ENCODE results near the gene RPS16.
"Not testable (repeated sequence)": the region's sequence is repeated elsewhere in the genome, so short reads cannot be mapped to it uniquely, and the experiment has no call there.

The RPS16 gene

GRCh38 chr19:39435499-39436349, at the start of gene RPS16:
TSS of gene RPS16 (minus strand) at chr19:39435949. CDS start at chr19:39435895, 54 bp downstream.
- peak; percentile 94 for DNase-seq

DNA sequence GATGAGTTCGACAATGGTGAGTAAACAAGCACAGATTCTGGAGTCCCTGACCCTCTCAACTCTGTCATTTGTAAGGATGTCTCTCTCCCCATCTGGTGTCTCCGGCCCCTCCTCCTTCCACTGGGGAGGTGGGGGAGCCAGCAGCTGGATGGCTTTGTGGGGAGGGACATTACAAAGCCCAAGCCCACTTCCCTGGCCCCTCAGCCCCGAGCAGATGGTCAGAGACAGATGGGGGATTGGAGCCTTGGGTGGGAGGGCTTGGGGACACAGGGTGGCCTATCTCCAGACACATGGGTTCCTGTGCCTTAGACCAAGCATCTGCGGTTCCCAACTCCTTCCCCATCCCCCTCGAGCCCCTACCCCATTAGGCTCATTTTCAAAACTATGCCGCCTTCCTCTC, 47.4 kb upstream of the RPS16 start:
- no peak for DNase-seq

GRCh38 chr19:39481676-39482075, 45.9 kb upstream of the RPS16 start:
- DNase-seq, result no peak

GRCh38 chr19:39481229-39481545, 45.4 kb upstream of the RPS16 start:
- no peak for DNase-seq

DNA sequence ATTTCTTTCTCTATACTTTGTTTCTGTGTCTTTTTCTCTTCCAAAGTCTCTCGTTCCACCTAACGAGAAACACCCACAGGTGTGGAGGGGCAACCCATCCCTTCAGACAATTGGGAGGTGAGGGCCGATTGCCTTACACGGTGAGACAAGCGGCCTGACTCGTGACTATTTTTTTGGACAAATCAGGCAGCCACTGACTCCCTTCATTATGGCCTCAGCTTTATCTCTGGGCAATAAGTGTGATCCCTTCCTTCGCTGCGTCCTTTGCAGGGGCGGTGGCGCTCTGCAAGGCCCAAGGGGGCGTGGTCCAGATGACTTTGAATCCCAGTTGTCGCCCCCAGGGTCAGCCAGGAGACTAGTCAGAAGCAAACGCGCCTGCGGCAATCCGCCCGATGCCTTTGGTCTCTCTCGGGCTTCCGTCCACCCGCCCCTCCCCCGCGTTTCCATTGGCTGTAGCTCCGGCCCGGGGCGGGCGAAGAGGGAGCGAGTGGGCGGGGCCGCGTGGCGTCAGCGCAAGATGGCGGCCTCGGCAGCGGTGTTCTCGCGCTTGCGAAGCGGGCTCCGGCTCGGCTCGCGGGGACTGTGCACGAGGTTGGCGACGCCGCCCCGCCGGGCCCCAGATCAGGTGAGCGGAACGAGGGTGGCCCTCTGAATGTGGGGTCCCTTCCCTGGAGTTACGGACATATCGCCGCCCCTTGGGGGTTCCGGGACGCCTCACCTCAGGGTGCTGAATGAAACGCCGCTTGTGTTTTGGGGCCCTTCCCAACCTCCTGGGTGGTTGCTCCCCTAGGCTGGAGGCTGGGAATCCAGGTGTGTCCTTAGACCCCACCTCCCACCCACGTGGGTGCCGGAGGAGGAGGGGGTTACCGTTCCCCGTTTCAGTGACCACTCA, 44.8 kb upstream of the RPS16 start, which contains the start of gene TIMM50:
Gene TIMM50, plus strand, starts transcription at position 502 of the 892 bp plus-strand sequence. Its CDS starts 16 bp downstream, at position 518.
- peak; percentile 87 for DNase-seq

DNA sequence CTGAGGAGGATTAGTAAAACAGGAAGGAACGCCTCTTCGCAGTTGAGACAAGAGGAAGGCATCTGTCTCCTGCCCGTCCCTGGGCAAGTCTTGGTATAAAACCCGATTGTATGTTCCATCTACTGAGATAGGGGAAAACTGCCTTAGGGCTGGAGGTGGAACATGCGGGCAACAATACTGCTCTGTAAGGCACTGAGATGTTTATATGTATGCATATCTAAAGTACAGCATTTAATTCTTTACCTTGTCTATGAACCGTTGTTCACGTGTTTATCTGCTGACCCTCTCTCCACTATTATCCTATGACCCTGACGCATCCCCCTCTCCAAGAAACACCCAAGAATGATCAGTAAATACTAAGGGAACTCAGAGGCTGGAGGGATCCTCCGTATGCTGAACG, 44.2 kb upstream of the RPS16 start:
- no peak for DNase-seq

DNA sequence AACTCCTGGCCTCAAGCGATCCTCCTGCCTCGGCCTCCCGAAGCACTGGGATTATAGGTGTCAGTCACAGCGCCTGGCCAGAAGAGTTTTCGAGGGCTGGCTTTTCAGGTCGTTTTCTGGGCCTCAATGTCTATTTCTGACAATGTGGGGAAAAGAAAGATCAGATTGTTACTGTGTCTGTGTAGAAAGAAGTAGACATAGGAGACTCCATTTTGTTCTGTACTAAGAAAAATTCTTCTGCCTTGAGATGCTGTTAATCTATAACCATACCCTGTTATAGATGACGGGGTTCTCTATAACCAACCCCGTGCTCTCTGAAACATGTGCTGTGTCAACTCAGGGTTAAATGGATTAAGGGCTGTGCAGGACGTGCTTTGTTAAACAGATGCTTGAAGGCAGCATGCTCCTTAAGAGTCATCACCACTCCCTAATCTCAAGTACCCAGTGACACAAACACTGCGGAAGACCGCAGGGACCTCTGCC, 43.6 kb upstream of the RPS16 start:
- DNase-seq, result not testable (repeated sequence)

GRCh38 chr19:39475748-39476147, 40.0 kb upstream of the RPS16 start:
- no peak for DNase-seq

DNA sequence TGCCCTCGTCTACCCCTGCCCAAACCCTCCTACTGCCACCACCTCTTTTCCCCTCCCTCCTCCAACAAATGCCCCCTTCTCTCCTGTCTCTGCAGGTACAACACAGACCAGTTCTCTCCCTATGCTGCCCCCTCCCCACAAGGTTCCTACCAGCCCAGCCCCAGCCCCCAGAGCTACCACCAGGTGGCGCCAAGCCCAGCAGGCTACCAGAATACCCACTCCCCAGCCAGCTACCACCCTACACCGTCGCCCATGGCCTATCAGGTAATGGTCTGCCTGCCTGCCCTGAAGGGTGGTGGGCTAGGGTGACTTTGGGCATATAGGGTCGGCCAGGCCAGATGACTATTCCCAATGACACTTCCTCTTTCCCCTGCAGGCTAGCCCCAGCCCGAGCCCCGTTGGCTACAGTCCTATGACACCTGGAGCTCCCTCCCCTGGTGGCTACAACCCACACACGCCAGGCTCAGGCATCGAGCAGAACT, 38.4 kb upstream of the RPS16 start:
- peak; percentile 10 for DNase-seq

- DNase-seq, result no peak
Observed at GRCh38 chr19:39473443-39473960, 37.8 kb upstream of the RPS16 start.

- DNase-seq, result no peak
Observed at GRCh38 chr19:39472746-39473442, 37.1 kb upstream of the RPS16 start.

DNA sequence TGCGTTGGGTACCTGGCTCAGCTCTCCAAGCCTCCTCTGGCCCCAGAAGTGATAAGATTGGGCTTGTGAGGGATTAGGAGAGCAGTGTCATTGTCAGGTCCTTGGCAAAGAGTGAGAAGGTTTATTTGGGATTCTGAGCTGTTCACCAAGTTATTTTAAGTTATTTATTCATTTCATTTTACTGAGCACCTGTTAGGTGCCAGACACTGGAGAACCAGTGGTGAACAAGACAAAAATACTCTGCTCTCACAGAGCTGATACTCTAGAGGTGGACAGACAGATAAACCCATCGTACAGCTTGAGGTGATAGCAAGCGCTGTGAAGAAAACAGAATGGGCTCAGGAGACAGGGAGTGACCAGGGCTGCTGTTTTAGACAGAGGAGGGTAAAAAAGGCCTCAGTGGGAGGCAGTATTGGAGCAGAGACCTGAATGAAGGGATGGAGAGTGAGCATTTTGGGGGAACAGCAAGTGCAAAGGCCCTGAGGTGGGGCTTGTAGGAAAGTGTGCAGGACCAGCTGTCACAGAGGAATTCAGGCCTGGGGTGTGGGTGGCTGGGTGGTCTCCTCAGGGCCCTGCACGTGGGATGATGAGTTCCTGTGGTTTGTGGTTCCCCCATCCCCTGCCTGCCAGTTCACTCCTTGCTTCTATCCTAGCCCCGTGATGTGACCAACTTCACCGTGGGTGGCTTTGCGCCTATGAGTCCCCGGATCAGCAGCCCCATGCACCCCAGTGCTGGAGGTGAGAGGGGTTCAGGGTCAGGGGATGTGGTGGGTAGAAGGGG, 36.2 kb upstream of the RPS16 start:
- no peak for DNase-seq

DNA sequence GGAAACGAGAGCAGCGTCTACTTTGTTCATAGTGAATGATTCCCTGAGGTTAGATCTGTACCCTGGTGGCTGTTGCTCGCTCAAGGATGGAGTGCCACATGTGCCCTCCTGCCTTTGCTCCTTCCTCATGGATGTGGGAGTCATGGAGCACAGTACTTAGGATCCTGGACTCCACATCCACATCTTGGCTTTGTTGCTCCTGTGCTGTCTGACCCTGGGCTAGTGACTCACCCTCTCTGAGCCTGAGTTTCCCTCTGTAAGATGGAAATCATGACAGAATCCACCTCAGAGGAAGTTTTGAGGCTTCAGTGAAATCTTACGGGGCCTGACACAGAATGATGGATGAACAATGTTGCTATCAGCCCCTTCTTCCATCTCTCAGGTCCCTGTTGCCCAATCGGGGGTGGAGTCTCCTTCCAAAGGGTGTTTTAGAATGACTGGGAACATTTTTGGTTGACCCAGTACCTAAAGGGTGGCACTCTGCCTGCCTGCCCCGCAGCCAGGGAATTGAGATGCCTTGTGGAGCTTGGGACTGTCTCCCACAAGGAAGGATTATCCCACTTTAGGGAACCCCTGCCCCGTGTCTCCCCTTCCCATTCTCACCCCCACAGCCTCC, 35.1 kb upstream of the RPS16 start:
- no peak for DNase-seq

DNA sequence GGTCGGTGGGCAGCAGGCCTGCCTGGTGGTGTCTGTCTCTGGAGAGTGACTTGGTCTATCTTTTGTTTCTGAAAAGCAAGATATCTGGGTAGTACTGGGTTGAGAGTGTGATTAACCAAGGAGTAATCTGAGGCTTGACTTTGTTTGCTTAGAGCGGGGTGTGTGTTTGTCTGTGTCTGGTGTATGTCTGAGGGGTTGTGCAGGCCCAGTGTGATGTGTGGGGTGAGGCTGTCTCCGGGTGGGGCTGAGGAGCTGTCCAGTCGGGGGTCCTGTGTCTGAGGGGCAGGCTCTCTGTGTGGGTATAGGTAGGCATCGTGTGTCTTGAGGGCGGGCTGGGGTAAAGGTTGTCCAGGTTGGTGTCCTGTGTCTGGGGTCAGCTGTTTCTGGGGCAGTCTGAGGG, 33.8 kb upstream of the RPS16 start:
- DNase-seq, result no peak

DNA sequence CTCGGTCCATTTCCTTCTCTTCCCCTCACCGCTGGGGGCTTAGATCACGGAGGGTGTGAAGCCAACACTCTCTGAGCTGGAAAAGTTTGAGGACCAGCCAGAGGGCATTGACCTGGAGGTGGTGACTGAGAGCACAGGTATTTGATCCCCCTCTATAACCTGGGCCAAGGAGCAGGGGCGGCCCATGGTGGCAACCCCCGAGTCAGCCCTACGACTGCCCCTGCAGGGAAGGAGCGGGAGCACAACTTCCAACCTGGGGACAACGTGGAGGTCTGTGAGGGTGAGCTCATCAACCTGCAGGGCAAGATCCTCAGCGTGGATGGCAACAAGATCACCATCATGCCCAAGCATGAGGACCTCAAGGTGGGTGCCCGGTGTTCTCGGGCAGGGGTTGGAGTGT, 33.3 kb upstream of the RPS16 start:
- no peak for DNase-seq

- DNase-seq, result no peak
Observed at GRCh38 chr19:39467941-39468340, 32.2 kb upstream of the RPS16 start.

GRCh38 chr19:39465956-39466747, 30.4 kb upstream of the RPS16 start:
- no peak for DNase-seq

- no peak for DNase-seq
Observed at GRCh38 chr19:39463403-39463802, 27.7 kb upstream of the RPS16 start.

DNA sequence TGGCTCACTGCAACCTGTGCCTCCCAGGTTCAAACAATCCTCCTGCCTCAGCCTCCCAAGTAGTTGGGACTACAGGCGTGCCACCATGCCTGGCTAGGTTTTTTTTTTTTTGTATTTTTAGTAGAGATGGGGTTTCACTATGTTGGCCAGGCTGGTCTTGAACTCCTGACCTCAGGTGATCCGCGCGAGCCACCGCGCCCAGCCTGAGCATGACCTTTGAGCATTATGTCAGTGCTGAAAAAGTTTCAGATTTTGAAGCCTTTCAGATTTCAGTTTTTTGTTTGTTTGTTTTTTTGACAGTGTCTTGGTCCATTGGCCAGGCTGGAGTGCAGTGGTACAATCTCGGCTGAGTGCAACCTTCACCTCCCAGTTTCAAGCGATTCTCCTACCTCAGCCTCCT, 15.5 kb upstream of the RPS16 start:
- not testable (repeated sequence) for DNase-seq

DNA sequence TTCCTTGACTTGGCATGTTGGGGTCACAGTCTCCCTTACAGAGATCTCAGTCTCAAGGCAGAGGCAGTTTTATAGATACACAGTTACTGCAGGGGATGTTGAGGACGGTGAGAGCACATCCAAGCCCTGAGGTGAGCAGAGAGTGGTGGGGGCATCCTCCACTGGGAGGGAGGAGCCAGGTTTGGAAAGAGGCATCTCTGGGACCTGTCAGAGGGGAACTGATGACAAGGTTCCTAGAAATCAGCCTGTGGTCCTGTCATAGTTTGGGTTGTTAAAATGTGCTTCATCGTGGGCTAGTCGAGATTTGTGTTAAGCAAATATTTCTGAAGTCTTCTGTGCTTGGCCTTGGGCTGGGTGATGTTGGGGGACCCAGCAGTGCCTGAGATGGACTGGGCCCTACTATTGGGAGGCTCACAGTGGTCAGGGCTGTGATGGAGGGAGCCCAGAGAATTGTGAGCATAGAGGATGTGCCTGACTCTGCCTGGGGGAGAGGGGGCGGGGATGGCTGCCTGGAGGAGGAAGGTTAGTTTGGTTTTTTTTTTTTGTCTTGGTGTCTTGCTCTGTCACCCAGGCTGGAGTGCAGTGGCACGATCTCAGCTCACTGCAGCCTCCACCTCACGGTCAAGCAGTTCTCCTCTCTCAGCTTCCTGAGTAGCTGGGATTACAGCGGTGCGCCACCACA, 13.5 kb upstream of the RPS16 start:
- DNase-seq, result no peak

Data from NCI-H1092 treated with DMSO at 0.1 percent for 48 hours (cell line).